ENCODE data around the gene CCDC40. TPM values are rescaled to one million over a fixed set of nuclear protein-coding genes. Genes with fewer than 3 reads are reported as not detected.

CCDC40 gene
- total and polyA plus RNA-seq, 2 of the 13 experiments (the other 11 are each of a cell fraction or from before 2014, with no cell fraction given), result 4.1 to 5.5 TPM

DNA sequence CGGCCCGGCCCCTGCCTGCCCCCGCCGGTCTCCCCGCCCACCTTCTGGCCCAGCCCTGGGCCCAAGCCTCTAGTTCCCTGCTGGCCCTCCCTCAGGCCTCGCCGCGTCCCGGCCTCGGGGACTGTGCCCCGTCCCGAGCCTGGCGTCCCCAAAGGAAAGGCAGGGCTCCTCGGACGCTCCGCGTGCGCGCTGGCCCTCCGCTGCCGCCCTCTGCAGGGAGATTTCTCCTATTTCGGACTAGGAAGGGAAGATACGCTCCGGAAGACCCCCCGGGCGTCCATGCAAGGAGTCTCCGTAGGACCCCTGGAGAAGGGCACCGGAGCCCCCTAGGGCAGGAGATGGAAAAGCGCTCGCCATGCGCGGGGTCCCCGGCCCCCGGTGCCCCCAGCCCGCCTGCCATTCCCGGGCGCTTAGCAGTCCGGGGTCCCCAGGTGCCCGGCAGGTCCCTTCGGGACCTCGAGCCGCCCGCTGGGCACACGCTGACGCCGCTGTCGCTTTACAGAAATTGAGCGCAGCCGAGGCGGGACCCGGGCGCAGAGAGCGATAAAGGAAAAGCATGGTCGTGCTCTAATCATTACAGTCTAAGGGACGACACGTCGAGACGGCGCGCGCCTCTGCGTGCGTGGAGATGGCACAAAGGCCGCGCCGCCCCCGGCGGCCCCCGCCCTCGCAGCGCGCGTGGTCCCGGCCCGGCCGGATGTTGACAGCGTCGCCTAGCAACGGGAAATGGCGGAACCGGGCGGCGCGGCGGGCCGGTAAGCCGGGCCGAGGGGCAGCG, at the start of gene CCDC40 (continued):
- TF ChIP-seq, protein P1, sequence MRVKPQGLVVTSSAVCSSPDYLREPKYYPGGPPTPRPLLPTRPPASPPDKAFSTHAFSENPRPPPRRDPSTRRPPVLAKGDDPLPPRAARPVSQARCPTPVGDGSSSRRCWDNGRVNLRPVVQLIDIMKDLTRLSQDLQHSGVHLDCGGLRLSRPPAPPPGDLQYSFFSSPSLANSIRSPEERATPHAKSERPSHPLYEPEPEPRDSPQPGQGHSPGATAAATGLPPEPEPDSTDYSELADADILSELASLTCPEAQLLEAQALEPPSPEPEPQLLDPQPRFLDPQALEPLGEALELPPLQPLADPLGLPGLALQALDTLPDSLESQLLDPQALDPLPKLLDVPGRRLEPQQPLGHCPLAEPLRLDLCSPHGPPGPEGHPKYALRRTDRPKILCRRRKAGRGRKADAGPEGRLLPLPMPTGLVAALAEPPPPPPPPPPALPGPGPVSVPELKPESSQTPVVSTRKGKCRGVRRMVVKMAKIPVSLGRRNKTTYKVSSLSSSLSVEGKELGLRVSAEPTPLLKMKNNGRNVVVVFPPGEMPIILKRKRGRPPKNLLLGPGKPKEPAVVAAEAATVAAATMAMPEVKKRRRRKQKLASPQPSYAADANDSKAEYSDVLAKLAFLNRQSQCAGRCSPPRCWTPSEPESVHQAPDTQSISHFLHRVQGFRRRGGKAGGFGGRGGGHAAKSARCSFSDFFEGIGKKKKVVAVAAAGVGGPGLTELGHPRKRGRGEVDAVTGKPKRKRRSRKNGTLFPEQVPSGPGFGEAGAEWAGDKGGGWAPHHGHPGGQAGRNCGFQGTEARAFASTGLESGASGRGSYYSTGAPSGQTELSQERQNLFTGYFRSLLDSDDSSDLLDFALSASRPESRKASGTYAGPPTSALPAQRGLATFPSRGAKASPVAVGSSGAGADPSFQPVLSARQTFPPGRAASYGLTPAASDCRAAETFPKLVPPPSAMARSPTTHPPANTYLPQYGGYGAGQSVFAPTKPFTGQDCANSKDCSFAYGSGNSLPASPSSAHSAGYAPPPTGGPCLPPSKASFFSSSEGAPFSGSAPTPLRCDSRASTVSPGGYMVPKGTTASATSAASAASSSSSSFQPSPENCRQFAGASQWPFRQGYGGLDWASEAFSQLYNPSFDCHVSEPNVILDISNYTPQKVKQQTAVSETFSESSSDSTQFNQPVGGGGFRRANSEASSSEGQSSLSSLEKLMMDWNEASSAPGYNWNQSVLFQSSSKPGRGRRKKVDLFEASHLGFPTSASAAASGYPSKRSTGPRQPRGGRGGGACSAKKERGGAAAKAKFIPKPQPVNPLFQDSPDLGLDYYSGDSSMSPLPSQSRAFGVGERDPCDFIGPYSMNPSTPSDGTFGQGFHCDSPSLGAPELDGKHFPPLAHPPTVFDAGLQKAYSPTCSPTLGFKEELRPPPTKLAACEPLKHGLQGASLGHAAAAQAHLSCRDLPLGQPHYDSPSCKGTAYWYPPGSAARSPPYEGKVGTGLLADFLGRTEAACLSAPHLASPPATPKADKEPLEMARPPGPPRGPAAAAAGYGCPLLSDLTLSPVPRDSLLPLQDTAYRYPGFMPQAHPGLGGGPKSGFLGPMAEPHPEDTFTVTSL (CRISPR knock-in tag; IDR thresholded peaks at IDR 0.05; ENCODE audit: borderline replicate concordance), result peak; percentile 64; the same call in 1 of the 2 replicates
- TF ChIP-seq NFE2L1 (CRISPR knock-in tag; IDR thresholded peaks at IDR 0.05; ENCODE audit: borderline replicate concordance) (peak; percentile 20; the same call in 1 of the 2 replicates), GATAD2A (CRISPR knock-in tag; IDR thresholded peaks at IDR 0.05) (no peak; the same call in 1 of the 2 replicates), ZNF883 (CRISPR knock-in tag; IDR thresholded peaks at IDR 0.05; ENCODE audit: not compliant biosample characterization) (peak; percentile 8), ZMAT3 (CRISPR knock-in tag; conservative IDR thresholded peaks at IDR 0.05) (peak; percentile 91), FOXA1 (IDR thresholded peaks at IDR 0.05) (no peak), FOXA1 (CRISPR knock-in tag; IDR thresholded peaks at IDR 0.05) (peak; percentile 68), POGZ (CRISPR knock-in tag; IDR thresholded peaks at IDR 0.05) (peak; percentile 61), ZNF782 (CRISPR knock-in tag; IDR thresholded peaks at IDR 0.05; ENCODE audit: borderline replicate concordance) (no peak), HDAC6 (IDR thresholded peaks at IDR 0.05; ENCODE audit: low read depth, low read length) (no peak), ZSCAN25 (CRISPR knock-in tag; IDR thresholded peaks at IDR 0.05) (no peak)
- TF ChIP-seq, protein P2, sequence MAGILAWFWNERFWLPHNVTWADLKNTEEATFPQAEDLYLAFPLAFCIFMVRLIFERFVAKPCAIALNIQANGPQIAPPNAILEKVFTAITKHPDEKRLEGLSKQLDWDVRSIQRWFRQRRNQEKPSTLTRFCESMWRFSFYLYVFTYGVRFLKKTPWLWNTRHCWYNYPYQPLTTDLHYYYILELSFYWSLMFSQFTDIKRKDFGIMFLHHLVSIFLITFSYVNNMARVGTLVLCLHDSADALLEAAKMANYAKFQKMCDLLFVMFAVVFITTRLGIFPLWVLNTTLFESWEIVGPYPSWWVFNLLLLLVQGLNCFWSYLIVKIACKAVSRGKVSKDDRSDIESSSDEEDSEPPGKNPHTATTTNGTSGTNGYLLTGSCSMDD (CRISPR knock-in tag; IDR thresholded peaks at IDR 0.05), result 0 out of 2 replicates have a peak, but pooled peaks have one; percentile 32
- TF ChIP-seq, protein P3, sequence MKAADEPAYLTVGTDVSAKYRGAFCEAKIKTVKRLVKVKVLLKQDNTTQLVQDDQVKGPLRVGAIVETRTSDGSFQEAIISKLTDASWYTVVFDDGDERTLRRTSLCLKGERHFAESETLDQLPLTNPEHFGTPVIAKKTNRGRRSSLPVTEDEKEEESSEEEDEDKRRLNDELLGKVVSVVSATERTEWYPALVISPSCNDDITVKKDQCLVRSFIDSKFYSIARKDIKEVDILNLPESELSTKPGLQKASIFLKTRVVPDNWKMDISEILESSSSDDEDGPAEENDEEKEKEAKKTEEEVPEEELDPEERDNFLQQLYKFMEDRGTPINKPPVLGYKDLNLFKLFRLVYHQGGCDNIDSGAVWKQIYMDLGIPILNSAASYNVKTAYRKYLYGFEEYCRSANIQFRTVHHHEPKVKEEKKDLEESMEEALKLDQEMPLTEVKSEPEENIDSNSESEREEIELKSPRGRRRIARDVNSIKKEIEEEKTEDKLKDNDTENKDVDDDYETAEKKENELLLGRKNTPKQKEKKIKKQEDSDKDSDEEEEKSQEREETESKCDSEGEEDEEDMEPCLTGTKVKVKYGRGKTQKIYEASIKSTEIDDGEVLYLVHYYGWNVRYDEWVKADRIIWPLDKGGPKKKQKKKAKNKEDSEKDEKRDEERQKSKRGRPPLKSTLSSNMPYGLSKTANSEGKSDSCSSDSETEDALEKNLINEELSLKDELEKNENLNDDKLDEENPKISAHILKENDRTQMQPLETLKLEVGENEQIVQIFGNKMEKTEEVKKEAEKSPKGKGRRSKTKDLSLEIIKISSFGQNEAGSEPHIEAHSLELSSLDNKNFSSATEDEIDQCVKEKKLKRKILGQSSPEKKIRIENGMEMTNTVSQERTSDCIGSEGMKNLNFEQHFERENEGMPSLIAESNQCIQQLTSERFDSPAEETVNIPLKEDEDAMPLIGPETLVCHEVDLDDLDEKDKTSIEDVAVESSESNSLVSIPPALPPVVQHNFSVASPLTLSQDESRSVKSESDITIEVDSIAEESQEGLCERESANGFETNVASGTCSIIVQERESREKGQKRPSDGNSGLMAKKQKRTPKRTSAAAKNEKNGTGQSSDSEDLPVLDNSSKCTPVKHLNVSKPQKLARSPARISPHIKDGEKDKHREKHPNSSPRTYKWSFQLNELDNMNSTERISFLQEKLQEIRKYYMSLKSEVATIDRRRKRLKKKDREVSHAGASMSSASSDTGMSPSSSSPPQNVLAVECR (CRISPR knock-in tag; IDR thresholded peaks at IDR 0.05; ENCODE audit: borderline replicate concordance), result peak; percentile 100
- TF ChIP-seq, protein P4, sequence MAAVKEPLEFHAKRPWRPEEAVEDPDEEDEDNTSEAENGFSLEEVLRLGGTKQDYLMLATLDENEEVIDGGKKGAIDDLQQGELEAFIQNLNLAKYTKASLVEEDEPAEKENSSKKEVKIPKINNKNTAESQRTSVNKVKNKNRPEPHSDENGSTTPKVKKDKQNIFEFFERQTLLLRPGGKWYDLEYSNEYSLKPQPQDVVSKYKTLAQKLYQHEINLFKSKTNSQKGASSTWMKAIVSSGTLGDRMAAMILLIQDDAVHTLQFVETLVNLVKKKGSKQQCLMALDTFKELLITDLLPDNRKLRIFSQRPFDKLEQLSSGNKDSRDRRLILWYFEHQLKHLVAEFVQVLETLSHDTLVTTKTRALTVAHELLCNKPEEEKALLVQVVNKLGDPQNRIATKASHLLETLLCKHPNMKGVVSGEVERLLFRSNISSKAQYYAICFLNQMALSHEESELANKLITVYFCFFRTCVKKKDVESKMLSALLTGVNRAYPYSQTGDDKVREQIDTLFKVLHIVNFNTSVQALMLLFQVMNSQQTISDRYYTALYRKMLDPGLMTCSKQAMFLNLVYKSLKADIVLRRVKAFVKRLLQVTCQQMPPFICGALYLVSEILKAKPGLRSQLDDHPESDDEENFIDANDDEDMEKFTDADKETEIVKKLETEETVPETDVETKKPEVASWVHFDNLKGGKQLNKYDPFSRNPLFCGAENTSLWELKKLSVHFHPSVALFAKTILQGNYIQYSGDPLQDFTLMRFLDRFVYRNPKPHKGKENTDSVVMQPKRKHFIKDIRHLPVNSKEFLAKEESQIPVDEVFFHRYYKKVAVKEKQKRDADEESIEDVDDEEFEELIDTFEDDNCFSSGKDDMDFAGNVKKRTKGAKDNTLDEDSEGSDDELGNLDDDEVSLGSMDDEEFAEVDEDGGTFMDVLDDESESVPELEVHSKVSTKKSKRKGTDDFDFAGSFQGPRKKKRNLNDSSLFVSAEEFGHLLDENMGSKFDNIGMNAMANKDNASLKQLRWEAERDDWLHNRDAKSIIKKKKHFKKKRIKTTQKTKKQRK (IDR thresholded peaks at IDR 0.05; ENCODE audit: low read length), result no peak
